Measurements from ENCODE around the gene MYADML2.
"Not testable (repeated sequence)": the region's sequence is repeated elsewhere in the genome, so short reads cannot be mapped to it uniquely, and the experiment has no call there.

Gene MYADML2

DNA sequence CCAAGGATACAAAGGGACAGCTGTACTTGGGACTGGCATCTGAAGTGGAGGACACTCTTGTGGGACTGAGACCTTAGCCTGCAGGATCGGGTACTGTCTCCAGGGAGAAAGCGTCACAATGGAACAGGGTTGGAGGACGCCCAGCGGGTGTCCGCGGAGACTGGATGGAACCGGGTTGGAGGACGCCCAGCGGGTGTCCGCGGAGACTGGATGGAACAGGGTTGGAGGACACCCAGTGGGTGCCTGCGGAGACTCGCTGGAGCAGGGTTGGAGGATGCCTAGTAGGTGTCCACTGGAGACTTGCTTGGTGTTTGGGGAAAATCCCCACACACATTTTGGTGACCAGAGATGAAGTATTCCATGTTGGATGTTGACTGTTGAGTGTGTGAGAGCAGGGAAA is at the start of gene MYADML2:
Gene MYADML2, minus strand, starts transcription at position 45 of the 400 bp plus-strand sequence. CDS start 5,492 bp downstream, outside the sequence.
- DNase-seq: no peak

GRCh38 chr17:81996232-81996756 is 49.3 kb upstream of the MYADML2 start:
- no peak for DNase-seq

GRCh38 chr17:81995463-81996231 is 48.6 kb upstream of the MYADML2 start:
- DNase-seq: no peak

DNA sequence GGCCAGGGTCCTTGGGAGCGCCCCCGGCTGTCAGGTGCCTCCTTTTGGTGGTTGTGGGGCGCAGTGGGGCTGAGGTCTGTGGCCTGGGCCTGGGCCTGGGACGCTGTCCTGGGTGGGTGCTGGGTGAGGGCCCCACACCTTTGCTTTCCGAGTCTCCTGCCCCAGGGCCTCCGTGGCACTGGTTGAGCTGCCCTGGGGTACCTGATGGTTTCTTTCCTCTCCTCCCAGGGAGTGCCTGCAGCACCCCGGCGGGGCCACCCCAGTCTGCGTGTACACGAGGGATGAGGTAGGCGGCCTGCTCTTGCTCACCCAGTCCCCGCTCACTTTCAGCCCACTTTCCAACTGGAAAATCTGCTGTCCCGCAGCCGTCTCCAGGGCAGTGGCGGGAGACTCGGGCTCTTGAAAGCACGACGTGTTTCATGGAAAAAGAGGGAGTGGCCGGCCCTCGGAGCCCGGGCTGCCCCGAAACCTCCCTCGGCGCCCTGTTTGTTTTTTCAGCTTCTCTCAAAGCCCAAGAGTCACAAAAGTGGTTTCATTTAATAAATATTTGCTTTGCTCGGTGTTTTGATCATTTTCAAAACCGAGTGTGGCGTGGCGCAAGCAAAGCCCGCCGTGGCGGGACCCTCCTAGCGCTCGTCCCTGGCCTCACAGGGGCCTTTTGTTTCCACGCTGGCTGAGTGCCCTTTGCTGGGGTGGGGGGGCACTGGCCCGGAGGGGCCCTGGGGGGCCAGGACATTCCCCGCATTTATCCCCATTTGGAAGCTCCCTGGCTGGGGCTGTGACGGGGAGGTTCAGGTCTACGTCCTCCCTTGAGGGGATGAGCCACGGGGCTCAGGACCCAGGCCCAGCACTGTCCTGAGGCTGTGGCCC is 47.8 kb upstream of the MYADML2 start:
- DNase-seq: no peak

DNA sequence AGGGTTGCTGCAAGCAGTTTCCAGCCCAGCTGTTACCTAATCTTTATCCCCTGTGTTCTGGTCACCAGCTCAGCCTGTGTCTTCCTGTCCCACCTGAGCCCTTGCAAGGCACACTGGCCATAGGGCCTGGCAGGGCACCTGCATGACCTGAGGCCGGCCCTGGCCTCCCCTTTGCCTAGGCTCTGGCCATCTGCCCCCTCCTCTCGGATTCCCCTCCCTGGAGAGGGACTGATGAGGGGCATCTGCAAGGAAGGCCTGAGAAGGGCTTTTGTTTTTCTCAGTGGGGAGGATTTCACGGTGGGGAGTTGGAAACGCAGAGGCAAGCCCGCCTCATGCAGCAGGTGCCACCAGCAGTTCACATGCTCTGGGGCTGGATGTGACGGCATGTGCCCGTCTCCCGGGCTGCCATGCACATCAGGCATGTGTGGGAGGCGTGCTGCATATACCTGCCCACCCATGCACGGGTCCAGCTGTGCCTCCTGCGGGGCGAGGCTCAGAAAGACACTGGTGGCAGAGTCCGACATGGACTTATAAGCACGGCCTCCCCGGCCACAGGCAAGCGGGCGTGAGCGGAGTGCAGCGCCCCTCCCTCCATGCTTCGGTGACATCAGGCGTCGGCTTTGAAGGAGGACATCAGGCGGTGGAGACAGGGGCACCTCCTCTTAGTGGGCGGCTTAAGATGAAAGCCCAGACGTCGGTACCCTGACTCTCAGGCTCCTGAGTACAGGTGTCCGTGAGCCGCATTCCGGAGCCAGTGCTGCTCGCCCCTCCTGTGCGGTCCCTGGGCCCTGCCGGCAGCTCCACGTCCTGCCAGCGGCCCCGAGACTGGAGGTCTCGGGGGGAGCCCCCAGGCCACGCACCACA is 46.9 kb upstream of the MYADML2 start:
- no peak for DNase-seq

DNA sequence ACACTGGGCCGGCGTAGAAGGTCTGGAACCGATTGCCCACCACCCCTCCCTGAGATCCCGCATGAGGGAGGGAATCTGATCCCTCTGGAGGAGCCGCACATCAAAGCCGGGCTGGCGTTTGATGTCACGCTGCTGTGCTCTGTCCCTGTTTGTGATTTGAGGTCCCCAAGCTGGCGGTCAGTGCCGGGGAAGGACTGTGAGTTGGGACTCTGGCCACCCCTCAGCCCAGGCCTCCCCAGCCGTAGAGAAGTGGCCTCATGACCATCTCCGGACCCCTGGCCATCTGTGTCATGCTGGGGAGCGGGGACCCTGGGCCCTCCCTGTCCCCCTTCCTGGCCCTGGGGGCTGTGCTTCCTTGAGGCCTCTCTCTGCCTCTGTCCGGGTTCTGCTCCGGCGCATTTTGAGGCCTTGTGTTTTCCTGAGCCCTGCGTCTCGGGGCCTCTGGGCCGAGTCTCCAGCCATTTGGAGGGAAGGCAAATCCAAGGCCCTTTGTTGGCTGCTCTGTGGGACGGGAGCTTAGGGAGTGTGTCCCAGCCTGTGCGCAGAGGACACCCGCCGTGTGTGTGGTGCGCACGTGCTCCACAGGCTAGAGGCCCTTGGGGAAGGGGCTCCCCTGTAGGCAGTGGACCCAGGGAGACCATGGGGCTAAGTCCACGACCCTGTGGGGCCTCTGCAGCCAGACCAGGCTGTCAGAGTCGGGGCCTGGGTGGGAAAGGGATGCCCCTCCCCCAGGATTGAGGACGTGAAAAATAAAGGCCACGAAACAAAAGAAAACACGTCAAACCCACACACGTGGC is 45.5 kb upstream of the MYADML2 start:
- DNase-seq: no peak

DNA sequence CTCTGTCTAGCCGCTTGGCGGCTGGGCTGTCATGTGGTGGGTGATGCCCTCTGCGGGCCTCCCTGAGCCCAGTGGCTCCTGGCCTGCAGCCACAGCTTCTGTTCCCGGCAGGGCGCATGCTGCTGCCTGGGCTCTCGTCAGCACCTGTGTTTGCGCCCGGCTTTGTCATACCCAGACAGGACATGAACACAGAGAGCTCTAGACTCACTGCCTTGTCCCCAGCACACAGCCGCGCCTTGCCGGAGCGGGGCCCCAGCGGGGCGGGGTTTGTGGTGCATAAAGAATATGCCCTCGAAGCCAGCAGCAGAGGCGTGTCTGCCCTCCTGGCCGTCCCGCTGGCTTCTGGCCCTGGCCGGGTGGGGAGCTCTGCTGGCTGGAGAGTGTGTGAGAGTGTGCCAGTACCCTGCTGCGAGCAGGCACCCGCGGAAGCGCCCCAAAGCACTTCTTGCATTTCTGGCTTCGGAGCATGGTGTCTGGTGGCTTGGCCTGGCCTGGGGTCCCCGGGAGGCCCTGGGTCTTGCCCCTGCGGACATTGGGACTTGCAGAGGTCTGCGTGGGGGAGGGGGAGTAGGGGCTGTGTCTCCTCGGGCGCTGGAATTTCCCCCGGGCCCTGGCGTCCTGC is 44.8 kb upstream of the MYADML2 start:
- DNase-seq: peak; percentile 23

DNA sequence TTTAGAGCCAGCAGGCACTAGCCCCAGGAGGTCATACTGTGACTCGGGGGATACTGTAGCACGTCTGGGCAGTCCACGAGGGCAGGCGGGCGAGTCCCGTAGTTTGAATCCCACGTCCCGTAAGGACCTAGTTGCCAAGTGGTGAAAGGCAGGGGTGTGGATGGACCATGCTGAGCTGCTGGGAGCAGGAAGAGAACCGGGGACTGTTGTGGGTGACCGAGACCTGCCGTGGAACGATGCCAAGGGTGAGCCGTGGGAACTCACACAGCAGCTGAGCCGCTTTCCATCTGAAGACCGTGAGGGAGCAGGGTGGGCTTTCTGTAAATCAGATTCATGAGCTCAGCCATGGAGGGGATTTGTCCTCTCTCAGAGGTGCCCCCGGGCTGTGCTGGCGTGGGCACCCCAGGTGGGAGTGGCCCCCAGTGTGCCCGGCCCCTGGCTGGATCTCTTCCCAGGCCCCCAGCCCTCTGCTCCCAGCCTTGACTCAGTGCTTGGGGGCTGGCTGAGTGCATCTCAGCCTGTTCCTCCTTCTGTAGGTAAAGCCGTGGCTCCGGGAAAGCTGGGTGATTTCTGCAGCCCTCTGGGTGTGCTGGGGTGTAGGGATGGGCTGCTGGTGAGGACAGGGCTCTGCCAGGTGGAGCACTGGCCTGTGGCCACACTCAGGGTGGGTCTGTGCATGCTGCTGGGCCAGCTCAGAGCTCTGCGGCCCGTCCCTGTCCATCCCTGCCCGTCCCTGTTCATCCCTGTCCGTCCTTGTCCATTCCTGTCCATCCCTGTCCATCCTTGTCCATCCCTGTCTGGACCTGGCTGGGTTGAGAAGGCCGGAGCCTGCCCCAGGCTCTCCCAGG is 44.0 kb upstream of the MYADML2 start:
- no peak for DNase-seq

- DNase-seq: no peak
Observed at GRCh38 chr17:81987161-81987770, 40.2 kb upstream of the MYADML2 start.

GRCh38 chr17:81986606-81987005 is 39.6 kb upstream of the MYADML2 start:
- no peak for DNase-seq

- no peak for DNase-seq
Observed at GRCh38 chr17:81984773-81985410, 37.9 kb upstream of the MYADML2 start.

- DNase-seq: no peak
Observed at GRCh38 chr17:81983639-81984373, 36.8 kb upstream of the MYADML2 start.

DNA sequence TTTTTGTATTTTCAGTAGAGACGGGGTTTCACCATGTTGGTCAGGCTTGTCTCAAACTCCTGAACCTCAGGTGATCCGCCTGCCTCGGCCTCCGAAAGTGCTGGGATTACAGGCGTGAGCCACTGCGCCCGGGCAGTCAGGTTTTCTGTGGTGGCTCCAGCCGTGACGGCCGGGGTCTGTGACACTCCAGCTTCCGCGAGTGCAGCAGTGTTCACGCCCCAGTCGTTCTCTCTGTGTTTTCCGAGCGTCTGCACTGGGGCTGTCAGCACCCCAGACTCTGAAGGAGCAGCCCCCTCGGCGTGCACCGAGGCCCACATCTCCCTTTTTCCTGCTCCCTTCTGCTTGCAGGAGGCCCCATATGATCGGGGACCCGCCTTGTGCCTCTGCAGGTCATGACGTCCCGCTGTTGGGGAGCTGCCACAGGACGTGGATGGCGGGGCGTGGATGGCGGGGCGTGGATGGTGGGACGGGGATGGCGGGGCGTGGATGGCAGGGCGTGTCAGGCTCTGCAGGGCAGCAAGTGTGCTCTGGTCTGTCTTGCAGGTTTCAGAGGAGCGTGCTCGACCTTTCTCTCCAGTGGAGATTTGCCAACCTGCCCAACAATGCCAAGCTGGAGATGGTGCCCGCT is 36.1 kb upstream of the MYADML2 start:
- DNase-seq: no peak

- not testable (repeated sequence) for DNase-seq
Observed at GRCh38 chr17:81981511-81981910, 34.5 kb upstream of the MYADML2 start.

- no peak for DNase-seq
Observed at GRCh38 chr17:81980707-81981343, 33.8 kb upstream of the MYADML2 start.

DNA sequence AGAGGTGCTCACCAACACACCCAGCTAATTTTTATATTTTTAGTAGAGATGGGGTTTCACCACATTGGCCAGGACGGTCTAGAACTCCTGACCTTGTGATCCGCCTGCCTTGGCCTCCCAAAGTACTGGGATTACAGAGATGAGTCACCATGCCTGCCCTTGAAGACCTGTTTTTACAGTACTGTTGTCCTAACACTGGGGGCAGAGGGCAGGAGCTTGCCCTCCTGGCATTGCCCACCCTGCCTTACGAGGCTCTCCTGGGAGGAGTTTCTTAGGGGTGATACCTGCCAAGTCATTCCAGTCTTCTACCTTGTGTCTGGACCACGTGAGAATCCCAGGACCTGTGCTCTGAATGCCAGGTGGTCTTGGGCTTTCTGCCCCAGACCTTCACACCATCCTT is 33.1 kb upstream of the MYADML2 start:
- DNase-seq: no peak

DNA sequence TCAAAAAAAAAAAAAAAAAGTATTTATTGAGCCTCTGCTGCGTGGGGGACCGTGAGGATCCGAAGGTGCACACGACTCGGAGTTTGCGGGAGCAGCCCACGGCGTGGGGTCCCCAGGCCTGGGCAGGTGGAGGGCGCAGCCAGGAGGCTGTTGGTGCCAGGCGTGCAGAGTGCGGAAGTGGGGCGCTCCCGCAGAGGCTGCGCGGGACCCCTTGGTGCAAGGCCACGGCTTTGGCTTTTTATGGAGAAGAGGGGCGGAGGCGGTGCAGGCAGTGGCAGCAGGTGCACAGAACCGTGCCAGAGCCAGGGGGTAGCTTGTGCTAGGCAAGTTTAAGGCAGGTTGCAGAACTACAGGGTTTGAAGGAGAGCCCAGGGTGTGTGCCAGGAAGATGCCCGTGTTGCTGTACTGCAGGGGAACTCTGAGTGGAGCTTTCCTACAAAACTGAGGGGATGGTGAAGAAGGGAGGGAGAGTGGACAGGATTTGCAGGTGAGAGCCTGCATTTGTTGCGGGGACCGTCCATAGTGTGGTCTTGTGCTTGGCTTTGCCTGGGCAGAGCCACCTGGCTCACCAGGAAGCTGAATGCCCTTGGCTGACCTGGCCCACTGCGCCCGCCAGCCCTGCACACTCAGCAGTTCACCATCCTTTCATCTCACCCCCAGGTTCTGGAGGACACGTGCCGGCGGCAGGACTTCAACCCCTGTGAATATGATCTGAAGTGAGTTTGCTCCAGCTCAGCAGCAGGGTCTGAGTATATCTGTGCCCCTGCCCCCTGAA is 31.7 kb upstream of the MYADML2 start:
- no peak for DNase-seq

Measured in fibroblast of skin of right quadriceps (primary cell).